GM13976 (cell line): ENCODE measurements around the gene PLCB2.

Experiments
- DNase-seq: peaks from one replicate; pipeline ENCODE4 v3.0.0; 2012; ENCODE audit warnings: low spot score
- in situ Hi-C: fragments of 300-500 bp; cut with MboI; formaldehyde crosslinking; loops from one replicate; pipeline ENCODE4 v1.12.0; 2022; ENCODE audit warnings: low sequenced_read_pairs, mixed read lengths, inconsistent platforms; ENCODE audit not compliant: unreplicated experiment
- TF ChIP-seq, protein P1 (sequence below): IDR thresholded peaks from 2 replicates; pipeline ENCODE4 v1.5.1; 2012; ENCODE audit warnings: borderline replicate concordance, mild to moderate bottlenecking; ENCODE audit not compliant: insufficient read depth; ENCODE audit errors: extremely low read depth, missing control alignments, control extremely low read depth

PLCB2 gene

DNA sequence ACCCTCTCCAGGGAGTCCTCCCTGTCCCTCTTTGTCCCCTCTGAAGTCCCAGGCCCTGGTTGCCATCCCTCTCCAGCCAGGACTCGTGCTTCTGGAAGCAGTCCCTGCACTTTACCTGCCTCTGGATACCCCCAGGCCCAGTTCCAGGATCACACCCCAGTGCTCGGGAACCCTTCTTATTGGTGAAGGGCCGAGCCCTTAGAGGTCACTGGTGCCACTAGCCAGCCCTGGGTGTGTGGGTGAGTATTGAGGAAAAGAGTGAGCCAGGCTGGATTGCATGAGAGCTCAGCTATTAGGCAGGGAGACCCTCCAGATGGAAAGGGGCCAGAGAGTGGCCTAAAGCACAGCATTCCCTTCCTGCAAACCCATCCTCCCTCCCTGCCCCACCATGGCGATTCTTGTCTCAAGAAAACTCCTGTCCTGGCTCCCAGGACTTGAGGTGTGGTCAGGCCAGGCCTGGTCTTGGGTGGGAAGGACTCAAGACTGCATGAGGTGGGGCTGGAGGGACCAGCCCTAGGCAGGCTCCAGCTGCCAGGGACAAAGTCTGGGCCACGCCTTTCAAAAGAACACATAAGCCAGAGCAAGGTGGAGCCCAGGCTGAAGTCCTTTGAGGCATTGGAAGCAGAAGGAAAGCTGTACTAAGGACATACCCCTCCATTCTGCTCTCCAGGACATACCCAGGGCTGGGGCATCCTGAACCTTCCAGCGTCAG lies 38.3 kb upstream of the PLCB2 start:
- in situ Hi-C loops = loop anchor here (5.0 kb wide), 1 partner anchor 76 kb away; no protein-coding TSS in a partner anchor
- TF ChIP-seq, protein P1, sequence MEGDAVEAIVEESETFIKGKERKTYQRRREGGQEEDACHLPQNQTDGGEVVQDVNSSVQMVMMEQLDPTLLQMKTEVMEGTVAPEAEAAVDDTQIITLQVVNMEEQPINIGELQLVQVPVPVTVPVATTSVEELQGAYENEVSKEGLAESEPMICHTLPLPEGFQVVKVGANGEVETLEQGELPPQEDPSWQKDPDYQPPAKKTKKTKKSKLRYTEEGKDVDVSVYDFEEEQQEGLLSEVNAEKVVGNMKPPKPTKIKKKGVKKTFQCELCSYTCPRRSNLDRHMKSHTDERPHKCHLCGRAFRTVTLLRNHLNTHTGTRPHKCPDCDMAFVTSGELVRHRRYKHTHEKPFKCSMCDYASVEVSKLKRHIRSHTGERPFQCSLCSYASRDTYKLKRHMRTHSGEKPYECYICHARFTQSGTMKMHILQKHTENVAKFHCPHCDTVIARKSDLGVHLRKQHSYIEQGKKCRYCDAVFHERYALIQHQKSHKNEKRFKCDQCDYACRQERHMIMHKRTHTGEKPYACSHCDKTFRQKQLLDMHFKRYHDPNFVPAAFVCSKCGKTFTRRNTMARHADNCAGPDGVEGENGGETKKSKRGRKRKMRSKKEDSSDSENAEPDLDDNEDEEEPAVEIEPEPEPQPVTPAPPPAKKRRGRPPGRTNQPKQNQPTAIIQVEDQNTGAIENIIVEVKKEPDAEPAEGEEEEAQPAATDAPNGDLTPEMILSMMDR = no peak
- no peak for DNase-seq

DNA sequence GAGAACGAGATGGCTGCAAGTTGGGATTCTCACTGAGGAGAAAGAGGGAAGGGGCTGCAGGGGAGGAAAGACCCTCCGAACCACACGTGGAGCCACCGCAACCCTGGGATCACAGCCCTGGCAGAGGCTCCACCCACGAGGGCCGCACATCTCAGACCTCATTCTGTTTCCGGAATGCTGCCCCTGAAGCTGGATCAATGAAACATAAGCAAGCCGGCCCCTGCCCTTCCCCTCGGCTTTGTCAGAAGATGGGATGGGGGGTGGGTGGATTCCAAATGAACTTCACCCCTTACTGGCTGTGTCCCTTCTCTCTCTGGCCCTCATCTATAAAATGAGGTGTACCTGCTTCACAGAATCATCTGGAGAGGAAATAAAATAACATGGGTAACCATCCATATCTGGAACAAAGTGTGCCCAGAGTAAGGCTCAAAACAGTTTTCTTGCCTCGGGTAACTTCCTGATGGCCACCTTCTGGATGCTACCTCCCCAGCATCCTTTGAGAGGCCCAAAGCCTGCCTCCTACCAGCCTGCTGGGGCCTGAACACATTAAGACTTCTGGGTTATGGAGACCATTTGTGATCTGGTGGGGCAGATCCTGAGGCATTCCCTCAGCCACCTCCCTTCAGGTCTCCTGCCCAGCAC lies 37.6 kb upstream of the PLCB2 start:
- in situ Hi-C loops = loop anchor here (5.0 kb wide), 1 partner anchor 77 kb away; no protein-coding TSS in a partner anchor
- TF ChIP-seq, protein P1 = no peak

DNA sequence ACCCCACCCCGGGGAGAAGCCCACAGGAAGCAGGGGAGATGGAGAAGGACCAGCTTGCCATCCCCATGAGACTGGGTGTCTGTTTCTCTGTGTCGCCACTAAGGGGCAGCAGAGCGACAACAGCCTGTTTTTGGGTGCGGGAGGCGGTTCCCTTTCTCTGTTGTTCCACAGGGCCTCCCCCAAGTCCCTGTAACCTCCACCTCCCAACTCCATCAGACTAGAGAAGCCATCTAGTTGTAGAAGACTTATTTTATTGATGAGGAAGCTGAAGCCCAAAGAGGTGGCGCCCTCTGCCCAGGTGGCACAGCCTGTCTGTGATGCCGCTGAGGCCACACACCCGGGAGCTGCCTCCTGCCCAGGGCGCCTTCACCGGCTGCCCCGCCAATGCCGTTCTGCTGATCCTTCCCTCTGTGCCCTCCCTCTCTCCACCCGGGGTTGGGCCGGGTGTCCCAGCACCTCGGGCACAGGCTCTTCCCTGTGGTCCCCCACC lies 36.9 kb upstream of the PLCB2 start:
- TF ChIP-seq, protein P1 = peak; percentile 79
- peak; percentile 89 for DNase-seq
- in situ Hi-C loops = loop anchor here (5.0 kb wide), 1 partner anchor 78 kb away; no protein-coding TSS in a partner anchor

More for the DNA sequence above, 37.6 kb upstream of the PLCB2 start:
- no peak for DNase-seq

DNA sequence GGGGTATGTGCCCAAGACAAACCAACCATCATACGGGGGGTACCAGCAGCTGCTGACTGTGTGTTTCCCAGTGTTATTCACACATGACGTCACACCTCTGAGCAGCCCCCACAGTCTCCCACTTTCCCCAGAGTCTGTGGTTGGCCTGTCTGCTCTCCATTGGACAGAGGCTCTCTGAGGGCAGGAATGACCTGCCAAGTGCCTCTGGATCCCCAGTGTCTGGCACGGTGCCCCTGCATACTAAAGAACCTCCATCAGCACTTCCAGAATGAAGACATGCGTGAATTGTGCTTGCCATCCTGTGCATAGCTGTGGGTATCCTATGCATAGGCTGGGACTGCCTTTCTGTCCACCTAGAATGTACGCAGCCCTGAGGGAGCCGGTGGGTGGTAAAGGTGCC lies 36.5 kb upstream of the PLCB2 start:
- in situ Hi-C loops = no loop called here
- TF ChIP-seq, protein P1 = no peak

DNA sequence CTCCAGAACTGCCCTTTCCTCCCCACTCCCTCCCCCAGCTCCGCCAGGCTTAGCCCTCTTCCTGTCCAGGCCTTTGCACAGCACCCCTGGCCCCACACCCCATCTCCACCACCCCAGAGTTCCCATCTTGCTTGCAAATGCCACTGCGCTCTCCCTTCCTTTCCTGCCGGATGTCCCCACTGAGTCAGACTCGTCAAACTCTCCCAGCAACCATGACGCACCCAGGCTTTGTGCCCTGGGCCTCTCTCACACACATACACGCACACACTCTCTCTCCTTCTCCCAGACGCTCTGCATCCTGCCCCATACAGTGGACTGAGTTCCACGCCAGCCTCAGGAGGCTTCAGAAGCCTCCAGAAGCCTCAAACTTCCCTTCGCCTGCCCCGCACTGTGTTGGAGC lies 35.8 kb upstream of the PLCB2 start:
- in situ Hi-C loops = no loop called here

More for the DNA sequence above, 36.5 kb upstream of the PLCB2 start:
- no peak for DNase-seq

DNA sequence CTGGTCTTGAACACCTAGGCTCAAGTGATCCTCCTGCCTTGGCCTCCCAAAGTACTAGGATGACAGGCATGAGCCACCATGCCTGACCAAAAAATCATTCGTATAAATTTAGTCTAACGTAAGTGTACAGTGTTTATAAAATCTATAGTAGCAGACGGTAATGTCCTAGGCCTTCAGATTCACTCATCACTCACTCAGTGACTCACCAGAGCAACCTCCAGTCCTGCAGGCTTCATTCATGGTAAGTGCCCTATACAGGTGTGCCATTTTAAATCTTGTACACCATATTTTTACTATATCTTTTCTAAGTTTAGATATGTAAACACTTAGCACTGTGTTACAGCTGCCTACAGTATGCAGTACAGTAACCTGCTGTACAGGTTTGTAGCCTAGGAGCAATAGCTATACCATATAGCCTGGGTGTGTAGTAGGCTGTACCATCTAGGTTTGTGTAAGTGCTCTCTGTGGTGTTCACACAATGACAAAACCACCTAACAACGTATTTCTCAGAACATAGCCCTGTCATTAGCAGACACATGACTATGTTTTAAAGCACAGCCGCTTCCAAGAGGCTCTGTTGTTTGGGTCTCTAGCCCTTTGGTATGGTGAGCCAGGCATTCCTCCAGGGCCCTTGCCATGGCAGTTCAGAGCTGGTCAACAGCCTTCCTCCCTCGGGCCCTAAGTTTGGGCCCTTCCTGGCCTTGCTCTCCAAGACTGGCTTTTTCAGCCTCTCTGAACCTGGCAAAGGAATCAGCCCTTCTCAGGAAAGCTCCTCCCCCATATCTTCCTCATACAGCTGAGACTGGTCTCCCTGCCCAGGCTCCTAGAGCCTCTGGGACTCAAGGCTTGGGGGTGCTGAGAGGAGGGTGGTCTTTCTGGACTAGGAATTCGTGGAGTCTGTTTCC lies 34.9 kb upstream of the PLCB2 start:
- no peak for DNase-seq
- TF ChIP-seq, protein P1 = no peak
- in situ Hi-C loops = no loop called here

More for the DNA sequence above, 35.8 kb upstream of the PLCB2 start:
- no peak for DNase-seq
- TF ChIP-seq, protein P1 = no peak
